ENCODE data around the gene STXBP5.

Gene STXBP5

DNA sequence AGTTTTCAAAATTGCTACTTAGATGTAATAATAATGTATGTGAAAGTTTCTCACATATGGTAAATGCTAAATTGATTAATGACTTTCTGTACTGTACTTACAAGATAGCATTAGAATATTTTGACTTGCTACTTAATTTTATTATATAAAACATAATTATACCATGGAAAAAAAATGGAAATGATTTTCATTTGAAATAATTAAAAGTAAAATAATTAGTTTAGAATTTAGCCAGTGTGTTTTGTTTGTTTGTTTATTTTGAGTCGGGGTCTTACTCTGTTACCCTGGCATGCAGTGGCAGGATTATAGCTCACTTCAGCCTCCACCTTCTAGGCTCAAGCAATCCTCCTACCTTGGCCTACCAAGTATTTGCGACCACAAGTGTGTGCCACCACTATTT lies 7.1 kb downstream of the STXBP5 start:
- DNase-seq (ENCODE audit: low spot score): no peak

DNA sequence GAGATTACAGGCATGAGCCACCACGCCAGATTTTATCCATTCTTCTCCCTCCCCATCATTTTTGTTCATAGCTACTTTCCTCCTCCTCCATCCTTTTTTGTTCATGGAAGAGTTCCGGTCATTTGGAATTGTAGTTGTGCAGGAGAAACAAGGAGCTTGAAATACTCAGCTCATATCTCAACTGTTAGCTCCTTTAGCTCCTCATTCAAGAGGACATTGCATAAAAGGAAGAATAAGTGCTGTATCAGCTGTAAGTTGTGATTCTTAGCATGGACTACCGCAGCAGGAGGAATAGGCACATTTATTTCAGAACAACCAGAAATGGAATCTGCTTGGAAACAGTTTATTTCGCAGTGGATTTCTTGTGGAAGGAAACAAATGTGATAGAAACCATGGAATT lies 7.6 kb downstream of the STXBP5 start:
- DNase-seq (ENCODE audit: low spot score): no peak

- DNase-seq (ENCODE audit: low spot score): no peak
These were observed 8.4 kb downstream of the STXBP5 start for GRCh38 chr6:147212622-147213021.

DNA sequence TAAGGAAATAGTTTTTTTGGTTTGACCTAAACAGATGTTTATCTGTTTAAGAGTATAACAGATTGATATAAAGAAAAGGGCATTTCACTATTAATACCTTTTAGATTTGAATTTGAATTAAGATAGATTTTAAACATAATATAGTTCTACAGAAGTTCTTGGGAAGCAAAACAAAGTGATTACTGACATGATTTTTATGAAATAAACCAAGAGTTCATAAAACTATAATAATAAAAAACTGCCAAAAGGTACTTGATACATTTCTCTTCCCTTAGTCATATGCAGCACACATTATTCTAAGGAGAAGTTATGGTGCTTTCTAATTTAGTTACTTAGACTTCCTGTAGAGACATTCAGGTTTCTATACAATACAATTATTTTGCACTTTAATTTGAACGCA lies 9.6 kb downstream of the STXBP5 start:
- no peak for DNase-seq (ENCODE audit: low spot score)

DNA sequence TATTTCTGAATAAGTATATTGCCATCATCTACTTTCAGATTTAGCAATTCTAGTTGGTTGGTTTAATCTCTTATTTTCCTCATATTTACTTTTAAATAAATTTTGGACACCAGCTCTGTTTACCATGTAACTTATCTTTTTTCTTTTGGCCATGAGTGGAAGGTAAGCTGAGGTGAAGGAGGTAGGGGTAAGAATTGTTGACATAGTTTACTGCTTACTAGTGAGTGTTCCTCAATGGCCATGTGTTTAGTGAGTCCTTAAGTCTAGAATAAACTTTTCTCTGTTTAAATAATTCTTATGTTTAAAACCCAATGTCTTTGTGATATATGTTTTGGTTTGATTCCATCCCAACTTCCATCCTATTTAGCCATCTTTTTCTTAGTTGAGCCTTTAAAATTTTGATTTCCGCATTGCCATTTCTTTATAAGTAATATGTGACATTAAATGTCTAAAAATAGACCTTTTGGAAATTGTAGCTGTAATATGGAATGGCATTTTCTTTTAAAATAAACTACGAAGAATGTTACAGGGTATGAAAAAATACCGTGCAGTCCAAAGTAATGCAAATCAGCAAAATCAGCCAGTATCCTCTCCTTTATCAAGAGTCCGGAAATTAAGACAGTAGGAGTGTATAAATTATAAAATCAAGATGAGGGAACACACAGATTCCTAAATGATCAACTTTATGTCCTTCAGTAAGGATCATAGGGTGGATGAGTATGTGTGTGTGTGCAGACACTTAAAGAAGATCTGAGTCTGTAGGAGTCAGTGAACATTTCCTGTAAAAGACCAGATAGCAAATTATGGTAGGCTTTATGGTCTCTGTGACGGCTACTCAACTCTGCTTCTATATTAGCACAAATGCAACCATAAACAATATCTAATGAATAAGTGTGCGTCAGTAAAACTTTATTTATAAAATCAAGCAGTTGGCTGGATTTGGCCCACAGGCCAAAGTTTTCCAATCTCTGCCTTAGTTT lies 10.3 kb downstream of the STXBP5 start:
- DNase-seq (ENCODE audit: low spot score): no peak

DNA sequence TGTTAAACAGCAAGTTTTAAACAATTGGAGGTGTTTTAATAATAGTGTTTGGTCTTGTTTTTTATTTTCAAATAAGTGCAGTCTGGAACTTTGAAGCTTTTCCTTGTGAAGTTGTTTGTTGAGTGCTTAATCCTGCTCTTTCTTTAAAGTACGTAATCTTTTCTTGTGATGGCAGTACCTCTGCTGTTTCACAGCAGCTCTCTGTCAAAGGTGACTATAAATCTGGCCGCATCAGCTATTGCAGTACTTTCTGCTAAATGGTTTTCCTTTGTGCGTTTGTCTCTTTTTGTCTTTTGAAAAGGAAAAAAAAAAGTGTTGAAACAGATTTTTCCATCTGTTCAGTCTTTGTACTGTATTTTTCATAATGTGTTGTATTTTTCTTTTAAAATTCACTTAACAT lies 12.7 kb downstream of the STXBP5 start:
- no peak for DNase-seq (ENCODE audit: low spot score)

GRCh38 chr6:147217840-147218404 lies 13.7 kb downstream of the STXBP5 start:
- no peak for DNase-seq (ENCODE audit: low spot score)

- DNase-seq (ENCODE audit: low spot score): no peak
These were observed 14.6 kb downstream of the STXBP5 start for GRCh38 chr6:147218797-147219196.

- no peak for DNase-seq (ENCODE audit: low spot score)
These were observed 15.2 kb downstream of the STXBP5 start for GRCh38 chr6:147219463-147219862.

DNA sequence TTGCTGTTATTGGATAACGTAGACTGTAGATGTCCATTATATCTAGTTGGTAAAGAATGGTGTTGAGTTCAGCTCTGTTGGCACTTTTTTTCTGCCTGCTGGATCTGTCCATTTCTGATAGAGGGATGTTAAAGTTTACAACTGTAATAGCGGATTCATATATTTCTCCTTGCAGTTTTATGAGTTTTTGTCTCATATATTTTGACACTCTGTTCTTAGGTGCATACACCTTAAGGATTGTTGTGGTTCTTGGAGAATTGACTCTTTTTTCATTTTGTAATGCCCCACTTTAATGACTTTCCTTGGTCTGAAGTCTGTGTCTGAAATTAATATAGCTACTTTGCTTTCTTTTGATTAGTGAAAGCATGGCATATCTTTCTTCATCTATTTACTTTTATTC lies 16.1 kb downstream of the STXBP5 start:
- DNase-seq (ENCODE audit: low spot score): no peak

DNA sequence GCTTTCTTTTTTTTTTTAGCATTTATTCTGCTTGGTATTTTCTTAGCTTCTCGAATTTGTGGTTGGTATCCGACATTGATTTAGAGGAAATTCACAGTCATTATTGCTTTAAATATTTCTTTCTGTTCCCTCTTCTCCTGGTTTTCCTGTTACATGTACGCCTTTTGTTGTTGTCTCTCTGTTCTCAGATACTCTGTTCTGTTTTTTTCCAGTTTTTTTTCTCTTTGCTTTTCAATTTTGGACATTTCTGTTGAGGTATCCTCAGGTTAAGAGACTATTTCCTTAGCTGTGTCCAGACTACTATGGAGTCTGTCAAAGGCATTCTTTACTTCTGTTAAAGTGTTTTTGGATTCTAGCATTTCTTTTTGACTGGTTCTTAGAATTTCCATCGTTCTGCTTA lies 17.5 kb downstream of the STXBP5 start:
- DNase-seq (ENCODE audit: low spot score): no peak

- peak; percentile 10 for DNase-seq (ENCODE audit: low spot score)
These were observed 18.1 kb downstream of the STXBP5 start for GRCh38 chr6:147222160-147222838.

GRCh38 chr6:147223736-147224135 lies 19.5 kb downstream of the STXBP5 start:
- DNase-seq (ENCODE audit: low spot score): no peak

DNA sequence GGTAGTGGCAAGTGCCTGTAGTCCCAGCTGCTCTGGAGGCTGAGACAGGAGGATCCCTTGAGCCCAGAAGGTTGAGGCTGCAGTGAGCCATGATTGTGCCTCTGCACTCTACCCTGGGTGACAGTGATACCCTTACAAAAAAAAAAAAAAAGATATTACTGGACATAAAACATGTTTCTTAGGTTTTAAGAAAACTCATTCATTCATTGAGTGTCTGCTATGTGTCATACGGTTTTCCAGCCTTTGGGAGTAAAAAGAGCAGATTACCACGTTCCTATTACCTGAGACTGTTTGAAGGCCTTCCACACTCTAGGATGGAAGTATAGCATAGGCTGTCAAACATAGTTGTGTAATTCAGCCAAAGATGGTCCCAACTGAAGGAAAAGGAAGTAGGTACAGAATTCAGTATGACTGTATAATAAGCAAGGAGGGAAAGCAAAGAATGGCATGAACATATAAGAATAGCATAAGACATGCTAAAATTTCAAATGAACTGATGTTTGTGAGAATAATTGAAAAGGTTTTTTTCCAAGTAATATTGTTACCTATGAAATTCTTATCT lies 22.0 kb downstream of the STXBP5 start:
- no peak for DNase-seq (ENCODE audit: low spot score)

- no peak for DNase-seq (ENCODE audit: low spot score)
These were observed 22.7 kb downstream of the STXBP5 start for GRCh38 chr6:147226877-147227276.

DNA sequence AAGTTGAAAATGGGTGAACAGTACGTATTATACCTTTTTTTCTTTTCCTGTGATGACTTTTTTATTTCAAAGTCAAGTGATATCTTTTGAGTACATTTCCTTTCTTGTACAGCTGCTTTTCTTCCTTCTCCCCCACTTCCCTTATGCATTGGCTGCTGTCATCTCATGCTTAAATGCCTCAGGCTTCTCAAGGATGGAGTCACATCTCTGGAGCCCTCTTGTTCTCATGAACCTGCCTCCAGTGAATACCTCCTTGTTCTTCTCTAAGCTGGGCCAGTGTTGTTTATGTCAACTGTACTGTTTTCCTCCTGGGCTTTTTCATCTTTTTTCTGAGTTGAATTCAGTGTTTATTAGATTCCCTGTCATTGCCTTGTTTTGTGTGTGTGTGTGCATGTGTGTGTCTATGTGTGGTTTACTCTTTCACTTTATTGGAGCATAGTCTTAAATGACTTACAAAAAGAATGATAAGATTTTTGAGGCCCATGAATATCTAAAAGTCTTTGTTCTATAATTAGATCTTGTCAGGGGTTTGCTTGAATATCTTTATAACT lies 23.6 kb downstream of the STXBP5 start:
- no peak for DNase-seq (ENCODE audit: low spot score)

DNA sequence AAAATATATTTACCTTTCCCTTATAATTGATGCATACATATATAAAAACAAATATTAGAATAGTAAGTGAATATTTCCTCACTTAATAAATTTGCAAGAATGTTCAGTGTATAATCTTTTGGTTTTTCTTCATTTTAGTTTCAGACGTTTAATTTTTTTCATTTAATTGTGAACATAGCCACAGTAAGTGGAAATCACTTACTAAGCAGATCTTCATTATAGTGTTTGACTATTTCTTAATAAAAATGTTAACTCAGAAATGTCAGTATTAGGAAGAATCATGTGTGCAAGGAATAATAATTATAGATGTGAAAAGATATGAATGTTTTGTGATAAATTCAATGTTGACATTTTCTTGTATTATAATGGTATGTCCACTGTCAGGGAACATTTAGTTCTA lies 27.4 kb downstream of the STXBP5 start:
- DNase-seq (ENCODE audit: low spot score): no peak

DNA sequence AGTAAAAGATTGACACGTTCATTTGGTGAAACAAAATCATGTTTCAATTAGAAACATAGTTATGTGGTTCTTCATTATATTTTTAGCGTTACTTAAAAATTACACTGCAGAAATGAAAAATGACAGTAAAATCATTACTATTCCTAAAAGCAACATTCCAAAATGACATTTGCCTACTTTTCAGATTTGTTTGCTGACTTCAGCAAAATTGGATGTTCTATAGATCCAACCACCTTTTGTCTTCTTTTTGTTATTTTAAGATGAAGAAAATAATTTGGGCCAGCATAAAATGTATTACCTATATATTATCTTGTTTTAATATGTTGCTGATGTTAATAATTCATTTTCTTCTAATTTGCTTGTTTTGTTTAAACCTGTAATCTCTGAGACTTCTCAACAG lies 30.5 kb downstream of the STXBP5 start:
- no peak for DNase-seq (ENCODE audit: low spot score)

GRCh38 chr6:147238164-147238563 lies 33.9 kb downstream of the STXBP5 start:
- DNase-seq (ENCODE audit: low spot score): no peak

DNA sequence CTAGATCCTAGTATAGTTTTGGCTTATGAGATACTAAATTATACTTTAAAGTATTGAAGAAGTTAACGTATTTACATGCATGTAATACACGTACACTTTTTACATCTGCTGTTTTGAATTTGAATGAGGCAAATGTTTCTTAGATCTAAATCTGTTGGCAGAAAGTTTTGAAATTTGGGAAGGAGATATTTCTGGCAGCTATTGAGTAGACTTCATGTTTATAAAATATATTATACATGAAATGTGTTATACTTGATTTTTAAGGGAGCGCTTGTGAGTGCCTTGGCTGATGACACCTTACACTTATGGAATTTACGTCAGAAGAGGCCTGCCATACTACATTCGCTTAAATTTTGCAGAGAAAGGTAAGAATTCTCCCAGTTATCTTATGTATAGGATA lies 34.7 kb downstream of the STXBP5 start:
- DNase-seq (ENCODE audit: low spot score): no peak

- no peak for DNase-seq (ENCODE audit: low spot score)
These were observed 40.6 kb downstream of the STXBP5 start for GRCh38 chr6:147244832-147245231.

DNA sequence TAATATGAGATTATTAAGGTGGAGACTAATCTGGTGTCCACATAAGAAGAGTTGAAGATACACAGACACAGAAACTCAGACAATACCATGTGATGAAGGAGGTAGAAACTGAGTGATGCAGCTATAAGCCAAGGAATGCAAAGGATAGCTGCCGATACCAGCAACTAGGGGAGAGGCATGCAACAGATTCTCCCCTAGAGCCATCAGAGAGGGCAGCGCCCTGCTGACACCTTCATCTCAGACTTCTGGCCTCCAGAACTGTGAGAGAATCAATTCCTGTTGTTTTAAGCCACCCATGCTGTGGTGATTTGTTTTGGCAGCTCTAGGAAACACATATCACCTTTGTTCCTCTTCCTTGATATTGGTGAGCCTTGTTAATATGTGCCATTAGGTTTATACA lies 41.5 kb downstream of the STXBP5 start:
- no peak for DNase-seq (ENCODE audit: low spot score)
